GM18526 (cell line): ENCODE measurements around the gene THADA.

ENCODE experiments used
- POLR2A ChIP-seq: IDR thresholded peaks from 3 replicates; pipeline ENCODE4 v1.6.1; 2011; ENCODE audit not compliant: insufficient read length; ENCODE audit errors: extremely low read depth

THADA gene

GRCh38 chr2:43302961-43303494 is 292.8 kb downstream of the THADA start:
- no peak for TF ChIP-seq POLR2A

DNA sequence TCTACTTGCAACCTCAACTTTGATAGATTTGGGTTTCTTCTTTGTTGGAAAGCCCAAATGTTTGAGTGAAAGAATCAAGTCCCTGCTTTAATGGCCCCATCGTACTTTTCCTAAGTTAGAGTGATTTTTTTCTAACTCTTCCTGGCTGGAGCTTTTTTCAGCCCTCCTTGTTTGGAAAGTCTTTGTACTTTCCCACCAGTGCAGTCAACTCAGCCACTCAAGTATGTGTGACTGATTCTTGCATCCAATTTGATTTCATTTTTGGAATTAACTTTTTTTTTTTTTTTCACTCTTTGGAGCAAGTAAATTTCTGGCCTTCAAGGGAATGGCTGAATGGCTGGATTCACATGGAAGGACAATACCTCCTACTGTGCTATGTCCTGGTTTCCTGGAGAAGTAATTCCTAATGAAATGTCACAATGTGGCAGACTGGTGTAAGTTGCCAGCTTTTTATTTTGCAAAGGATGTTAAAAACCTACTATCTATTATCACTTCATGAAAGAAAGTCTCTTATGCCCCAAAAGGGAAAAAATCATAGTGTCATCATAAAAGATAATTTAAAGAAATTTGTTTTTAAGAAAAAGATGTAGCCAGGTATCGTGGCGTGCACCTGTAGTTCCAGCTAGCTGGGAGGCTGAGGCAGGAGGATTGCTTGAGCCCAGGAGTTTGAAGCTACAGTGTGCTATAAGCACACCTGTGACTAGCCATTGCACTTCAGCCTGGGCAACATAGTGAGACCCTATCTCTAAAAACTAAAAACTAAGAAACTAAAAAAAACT is 293.5 kb downstream of the THADA start:
- TF ChIP-seq POLR2A: no peak

DNA sequence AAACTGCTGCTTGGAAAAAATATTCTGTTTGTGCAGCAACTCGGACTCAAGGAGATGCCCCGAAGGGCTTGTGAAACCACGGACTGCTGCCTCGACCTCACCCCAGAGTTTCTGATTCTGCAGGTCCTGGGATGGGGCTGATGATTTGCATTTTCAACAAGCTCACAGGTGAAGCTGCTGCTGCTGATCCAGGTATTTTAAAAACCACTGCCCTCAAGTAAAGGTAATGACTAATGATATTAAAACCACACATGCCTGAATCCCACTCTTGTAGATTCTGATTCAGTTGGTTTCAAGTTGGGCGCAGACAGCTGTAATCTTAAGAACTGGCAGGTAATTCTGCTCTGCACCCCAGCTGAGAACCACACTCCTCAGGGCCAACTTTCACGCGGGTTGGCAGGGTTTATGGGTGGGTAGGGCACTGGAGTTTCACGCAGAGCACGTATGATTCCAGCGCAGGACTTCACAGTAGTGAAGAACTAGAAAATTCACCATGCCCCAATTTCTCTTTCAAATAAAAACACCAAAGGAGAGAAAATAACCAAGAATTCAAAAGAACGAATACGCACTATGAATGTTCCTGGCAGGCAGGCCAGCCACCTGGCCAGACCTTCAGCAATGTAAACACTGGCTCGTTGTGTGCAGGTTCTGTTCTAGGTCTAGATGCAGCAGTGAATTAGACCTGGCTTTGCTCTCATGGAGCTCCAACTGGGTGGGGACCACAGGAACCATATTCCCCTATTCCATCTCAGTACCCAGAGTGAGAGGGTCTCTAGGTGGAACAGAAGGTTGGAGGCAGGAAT is 294.9 kb downstream of the THADA start:
- TF ChIP-seq POLR2A: no peak

DNA sequence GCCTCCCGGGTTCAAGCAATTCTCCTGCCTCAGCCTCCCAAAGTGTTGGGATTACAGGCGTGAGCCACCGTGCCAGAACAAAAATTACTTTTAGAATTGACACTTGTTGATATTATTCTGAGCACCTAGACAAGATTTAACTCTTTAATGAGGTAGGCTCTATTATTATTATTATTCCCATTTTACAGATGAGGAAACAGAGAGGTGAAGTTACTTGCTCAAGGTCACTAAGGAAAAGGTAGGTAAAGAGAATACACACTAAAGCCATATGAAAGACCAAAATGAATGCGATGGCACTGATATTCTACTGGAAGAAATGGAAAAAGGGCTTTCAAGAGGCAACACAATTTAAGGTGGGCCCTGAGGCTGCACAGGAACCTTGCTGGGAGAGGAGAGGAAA is 295.6 kb downstream of the THADA start:
- no peak for TF ChIP-seq POLR2A

- no peak for TF ChIP-seq POLR2A
Measured at GRCh38 chr2:43298500-43298899, 297.3 kb downstream of the THADA start.

GRCh38 chr2:43294973-43295603 is 300.8 kb downstream of the THADA start:
- no peak for TF ChIP-seq POLR2A

GRCh38 chr2:43293744-43294695 is 301.8 kb downstream of the THADA start:
- TF ChIP-seq POLR2A: no peak

GRCh38 chr2:43292851-43293743 is 302.7 kb downstream of the THADA start:
- no peak for TF ChIP-seq POLR2A

GRCh38 chr2:43292297-43292696 is 303.5 kb downstream of the THADA start:
- TF ChIP-seq POLR2A: no peak

DNA sequence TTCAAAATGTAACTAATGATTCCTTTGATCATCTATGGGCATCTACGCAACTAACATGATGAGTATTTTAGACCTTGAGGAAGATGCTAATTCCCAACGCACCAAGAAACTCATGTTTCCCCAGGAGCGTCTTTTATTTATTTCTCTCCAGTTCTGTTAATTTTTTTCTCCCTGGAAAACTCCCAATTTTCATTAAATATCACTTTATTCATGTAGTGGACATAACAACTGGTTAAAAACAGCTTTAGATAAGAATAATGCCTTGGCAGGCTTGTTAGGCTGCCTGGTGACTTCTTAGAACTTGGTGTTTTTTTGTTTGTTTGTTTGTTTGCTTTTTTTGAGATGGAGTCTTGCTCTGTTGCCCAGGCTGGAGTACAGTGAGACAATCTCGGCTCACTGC is 306.5 kb downstream of the THADA start:
- TF ChIP-seq POLR2A: no peak

GRCh38 chr2:43288417-43289305 is 307.2 kb downstream of the THADA start:
- no peak for TF ChIP-seq POLR2A

DNA sequence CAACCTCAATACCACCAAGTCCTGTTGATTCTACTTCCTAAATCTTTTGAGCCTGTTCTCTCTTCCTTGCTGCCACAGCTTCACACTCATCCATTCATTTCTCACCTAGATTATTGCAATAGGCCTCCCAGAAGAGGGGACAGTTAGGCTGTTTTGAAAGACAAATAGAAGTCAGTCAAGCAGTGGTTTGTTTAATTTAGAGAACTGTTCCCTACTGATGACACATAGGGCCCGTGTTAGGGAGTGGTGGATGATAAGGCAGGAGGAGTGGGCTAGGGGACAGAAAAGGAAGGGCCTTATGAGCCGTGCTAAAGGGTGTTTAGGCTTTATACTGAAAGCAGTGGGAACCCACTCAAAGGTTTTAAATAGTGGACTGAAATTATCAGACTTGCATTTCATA is 309.9 kb downstream of the THADA start:
- TF ChIP-seq POLR2A: no peak

DNA sequence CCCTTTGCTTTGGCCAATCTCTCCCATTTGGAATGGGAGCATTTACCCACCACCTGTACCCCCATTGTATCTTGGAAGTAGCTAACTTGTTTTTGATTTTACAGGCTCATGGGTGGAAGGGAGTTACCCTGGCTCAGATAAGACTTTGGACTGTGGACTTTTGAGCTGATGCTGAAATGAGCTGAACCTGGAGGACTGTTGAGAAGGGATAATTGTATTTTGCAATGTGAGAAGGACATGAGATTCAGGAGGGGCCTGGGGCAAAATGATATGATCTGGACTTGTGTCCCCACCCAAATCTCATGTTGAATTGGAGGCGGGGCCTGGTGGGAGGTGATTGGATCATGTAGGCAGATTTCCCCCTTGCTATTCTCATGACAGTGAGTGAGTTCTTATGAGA is 310.9 kb downstream of the THADA start:
- TF ChIP-seq POLR2A: no peak
